ENCODE measurements around the gene ERGIC3.
"Not testable (repeated sequence)": the region's sequence is repeated elsewhere in the genome, so short reads cannot be mapped to it uniquely, and the experiment has no call there.

Gene ERGIC3

DNA sequence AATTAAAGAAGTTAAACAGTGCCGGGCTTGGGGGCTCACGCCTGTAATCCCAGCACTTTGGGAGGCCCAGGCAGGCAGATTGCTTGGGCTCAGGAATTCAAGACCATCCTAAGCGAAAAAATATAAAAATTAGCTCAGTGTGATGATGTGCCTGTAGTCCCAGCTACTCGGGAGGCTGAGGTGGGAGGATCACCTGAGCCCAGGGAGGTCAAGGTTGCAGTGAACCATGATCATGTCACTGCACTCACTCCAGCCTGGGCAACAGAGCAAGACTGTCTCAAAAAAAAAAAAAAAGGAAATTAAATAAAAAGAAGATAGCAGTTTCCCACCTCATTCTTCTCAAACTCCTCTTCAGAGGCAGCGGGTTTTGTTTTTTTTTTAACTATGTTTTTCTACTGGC, 24.1 kb upstream of the ERGIC3 start:
- not testable (repeated sequence) for DNase-seq (ENCODE audit: low read depth in 2 of 2, low spot score in 1 of 2)

DNA sequence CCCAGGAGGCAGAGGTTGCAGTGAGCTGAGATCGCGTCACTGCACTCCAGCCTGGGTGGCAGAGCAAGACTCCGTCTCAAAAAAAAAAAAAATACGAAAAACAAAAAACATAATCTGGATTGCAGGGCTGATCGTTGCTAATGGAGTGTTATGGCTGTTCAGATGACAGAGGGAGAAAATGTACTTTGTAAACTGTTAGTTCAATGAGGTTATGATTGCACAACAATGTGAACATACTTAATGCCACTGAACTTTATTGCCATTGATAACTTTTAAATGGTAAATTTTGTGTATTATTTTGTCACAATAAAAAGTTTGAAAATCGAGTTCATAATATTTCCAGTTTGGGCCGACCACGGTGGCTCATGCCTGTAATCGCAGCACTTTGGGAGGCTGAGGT, 22.9 kb upstream of the ERGIC3 start:
- no peak for DNase-seq (ENCODE audit: low read depth in 2 of 2, low spot score in 1 of 2)

DNA sequence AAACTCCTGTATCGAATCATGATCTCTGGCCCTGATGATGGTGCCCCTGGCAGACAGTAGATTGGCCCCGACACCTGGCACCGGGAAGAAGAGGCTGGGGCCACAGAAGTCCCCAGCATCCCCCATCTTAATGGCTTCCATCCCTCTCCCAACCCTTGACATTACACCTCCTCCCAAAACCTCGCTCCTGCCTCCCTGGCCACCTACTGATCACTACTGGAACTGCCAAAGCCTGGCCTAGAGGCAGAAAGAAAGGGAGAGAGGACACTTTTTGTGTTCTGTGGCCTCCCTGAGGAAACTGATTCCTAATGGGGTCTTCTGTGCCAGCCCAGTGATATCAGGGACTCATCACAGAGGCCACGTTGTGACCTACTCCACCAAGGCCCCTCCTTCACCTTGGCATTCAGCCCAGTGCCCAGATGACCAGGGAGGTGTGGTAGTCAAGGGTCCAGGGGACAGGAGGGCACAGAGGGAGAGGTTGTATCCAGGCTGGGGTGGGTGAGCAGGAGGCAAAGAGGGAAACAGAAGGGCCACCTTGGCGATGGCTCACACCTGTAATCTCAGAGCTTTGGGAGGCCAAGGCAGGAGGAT, 18.5 kb upstream of the ERGIC3 start:
- peak in 1 of 2 donors; percentile 6 for DNase-seq (ENCODE audit: low read depth in 2 of 2, low spot score in 1 of 2)

DNA sequence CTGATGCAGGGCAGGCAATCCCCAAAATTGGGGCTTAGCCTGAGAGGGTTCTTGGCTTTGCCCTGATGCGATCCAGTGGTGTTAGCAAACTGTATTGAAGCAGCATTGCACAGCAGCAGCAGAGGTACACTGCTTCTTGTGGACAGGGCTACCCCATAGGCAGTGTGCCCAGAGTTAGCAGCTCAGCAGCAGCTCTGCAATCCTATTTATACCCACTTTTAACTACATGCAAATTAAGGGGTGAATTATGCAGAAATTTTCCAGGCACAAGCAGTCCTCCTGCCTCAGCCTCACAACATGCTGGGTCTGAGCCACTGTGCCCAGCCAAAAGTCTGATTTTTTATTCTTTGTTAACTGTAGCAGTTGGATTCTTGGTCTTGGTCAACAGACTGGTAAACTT, 16.2 kb upstream of the ERGIC3 start:
- DNase-seq (ENCODE audit: low read depth in 2 of 2, low spot score in 1 of 2), result no peak

DNA sequence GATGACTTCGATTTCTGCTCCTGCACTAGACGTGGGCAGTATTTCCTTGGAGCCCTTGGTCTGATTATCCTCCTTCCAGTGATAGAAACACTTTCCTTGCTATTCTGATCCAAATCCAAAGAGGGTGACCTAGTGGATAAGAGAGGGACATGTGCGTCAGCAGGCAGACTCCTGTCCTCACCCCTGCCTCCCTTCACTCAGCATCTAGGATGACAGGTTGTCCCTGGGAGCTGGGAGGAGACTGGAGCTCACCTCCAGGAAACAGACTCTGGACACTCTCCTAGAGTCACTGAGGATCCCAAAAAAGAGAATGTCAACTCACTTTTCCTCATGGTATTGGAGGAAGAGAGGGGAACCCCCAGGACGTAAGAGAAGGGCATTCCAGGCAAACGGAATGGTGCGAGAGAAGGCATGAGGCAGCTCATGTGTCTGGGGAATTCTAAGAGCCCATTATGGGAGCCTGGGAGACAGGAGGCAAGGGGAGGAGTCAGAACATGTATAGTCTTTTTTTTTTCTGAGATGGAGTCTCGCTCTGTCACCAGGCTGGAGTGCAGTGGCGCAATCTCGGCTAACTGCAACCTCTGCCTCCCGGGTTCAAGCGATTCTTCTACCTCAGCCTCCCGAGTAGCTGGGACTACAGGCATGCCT, 14.6 kb upstream of the ERGIC3 start:
- DNase-seq (ENCODE audit: low read depth in 2 of 2, low spot score in 1 of 2), result no peak

DNA sequence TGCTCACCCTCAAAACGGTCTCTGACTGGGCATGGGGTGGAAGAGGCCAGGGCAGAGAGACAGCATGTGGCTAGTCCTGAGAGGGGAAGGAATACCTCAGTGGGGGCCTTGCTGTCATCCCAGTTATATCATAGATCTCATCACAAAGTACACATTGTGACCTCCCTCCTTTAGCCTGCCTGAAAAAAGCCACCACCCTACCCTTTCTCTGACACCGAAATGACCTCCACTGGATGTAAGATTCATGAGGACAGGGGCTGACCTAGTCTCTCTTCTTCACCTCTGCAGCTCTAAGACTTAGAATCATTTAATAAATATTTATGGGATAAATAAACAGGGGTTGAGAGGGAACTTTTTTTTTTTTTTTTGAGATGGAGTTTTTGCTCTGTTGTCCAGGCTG, 12.3 kb upstream of the ERGIC3 start, which contains the start of gene C20orf173:
TSS of gene C20orf173 (minus strand) at position 101 of the 400 bp plus-strand sequence. CDS start 279 bp downstream, outside the sequence.
- no peak for DNase-seq (ENCODE audit: low read depth in 2 of 2, low spot score in 1 of 2)

DNA sequence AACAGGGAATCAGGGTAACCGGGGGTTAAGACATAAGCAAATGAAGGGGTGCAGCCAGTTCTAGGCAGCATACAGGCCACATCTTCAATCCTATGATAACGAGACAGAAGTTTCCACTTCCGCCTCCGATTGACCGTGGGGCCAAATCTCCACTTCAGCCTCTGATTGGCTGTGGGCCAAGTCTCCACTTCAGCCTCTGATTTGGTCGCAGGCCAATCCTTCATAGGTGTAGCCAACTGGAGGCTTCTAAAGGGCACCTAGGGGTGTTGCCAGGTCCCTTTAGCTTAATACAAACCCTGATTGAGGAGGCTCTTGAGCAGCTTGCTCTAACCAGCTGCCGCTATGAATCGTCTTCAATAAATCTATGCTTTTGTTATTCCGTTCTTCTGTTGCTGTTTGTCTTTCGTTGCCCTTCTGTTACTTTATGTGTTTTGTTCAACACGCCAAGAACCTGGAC, 2.1 kb upstream of the ERGIC3 start:
- DNase-seq (ENCODE audit: low read depth in 2 of 2, low spot score in 1 of 2), result no peak

DNA sequence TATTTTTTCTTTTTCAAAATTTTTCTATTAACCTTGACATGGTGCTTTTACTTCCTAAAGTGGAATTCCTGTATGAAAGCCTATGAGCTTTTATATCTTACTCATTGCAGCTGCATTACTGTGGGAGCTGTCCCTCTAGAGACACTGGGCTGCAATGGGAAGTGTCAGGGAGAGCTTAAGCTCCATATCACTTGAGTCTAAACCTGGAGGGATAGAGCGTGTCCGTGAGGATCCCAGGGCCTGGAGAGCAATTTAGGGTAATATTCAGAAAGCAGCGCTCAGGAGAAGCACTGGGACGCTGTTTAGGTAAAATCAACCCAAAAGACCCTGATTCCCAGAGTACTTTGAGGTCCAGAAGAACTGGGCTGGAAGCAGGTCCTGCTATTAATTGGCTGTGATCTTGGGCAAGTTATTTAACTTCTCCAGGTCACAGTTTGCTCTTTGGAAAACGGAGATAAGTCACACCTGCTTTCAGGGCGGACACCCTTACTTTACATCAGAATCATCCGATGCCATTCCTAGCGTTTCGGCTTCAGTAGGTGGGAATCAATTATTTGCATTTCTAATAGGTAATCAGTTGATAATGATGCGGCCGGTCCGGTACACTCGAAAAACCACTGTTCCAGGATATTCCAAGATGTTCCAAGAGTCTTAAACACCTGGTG, 628 bp upstream of the ERGIC3 start:
- no peak for DNase-seq (ENCODE audit: low read depth in 2 of 2, low spot score in 1 of 2)

DNA sequence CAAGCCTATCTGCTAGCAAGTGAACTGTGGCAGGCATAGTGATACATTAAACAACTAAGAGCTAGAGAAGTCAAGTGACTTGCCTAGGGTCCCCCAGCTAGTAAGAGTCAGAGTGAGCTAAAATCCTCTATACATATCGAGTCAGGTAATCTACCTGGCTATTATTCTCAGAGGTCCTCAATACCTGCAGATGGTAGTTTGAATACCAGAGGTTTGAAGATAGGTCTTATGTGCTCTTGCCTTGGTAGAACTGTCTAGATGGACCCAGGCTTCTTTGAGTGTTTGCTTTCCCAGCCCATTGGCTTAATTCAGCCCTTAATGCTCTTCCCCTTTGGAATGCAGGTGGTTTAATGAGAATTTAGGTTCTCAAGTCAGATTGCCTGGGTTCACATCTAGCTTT, 1.1 kb downstream of the ERGIC3 start:
- DNase-seq (ENCODE audit: low read depth in 2 of 2, low spot score in 1 of 2), result no peak

DNA sequence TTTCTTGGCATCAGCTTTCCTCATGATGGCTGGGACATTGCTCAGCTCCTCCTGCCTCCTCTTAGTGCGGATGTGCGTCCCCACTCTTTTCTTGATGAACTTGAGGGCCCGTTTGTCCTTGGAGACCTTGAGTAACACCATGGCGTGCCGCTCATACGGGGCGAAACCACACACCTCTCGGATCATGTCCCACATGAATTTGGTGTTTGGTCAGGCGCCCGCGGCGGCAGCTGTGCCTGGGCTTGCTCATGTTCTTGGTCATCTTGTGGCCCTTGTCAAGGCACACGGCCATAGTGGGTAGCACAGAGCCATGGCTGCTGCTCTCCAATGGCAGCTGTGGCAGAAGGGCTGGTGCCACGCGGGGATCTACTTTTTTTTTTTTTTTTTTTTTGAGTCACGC, 2.6 kb downstream of the ERGIC3 start:
- DNase-seq (ENCODE audit: low read depth in 2 of 2, low spot score in 1 of 2), result no peak

DNA sequence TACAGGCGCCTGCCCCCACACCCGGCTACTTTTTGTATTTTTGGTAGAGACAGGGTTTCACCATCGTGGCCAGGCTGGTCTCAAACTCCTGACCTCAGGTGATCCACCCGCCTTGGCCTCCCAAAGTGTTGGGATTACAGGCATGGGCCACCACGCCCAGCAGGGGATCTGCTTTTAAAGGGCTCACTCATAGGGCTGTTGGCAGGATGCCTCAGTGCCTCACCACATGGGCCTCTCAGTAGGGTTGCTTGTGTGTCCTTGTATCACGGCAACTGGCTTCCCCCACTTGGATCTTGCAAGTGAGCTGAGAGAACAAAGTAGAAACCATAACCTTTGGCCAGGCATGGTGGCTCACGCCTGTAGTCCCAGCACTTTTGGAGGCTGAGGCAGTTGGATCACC, 3.1 kb downstream of the ERGIC3 start:
- not testable (repeated sequence) for DNase-seq (ENCODE audit: low read depth in 2 of 2, low spot score in 1 of 2)

DNA sequence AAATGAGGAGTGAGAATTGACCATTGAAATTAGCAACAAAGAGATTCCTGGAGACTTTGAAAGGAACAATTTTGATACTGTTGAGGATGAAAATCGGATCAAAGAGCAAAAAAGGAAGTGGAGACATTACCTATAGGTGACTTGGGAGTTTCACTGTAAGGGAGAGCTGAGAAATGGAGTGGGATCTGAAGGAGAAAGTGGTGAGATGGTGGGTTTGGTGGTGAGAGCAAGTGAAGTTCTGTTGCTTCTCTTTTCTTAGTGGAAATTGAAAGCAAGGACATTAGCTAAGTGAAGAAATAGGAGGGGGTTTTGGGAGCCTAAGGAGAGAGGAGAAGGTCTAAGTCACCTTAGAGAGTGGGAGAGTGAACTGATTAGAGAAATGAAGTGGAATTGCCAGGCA, 4.2 kb downstream of the ERGIC3 start:
- no peak for DNase-seq (ENCODE audit: low read depth in 2 of 2, low spot score in 1 of 2)

DNA sequence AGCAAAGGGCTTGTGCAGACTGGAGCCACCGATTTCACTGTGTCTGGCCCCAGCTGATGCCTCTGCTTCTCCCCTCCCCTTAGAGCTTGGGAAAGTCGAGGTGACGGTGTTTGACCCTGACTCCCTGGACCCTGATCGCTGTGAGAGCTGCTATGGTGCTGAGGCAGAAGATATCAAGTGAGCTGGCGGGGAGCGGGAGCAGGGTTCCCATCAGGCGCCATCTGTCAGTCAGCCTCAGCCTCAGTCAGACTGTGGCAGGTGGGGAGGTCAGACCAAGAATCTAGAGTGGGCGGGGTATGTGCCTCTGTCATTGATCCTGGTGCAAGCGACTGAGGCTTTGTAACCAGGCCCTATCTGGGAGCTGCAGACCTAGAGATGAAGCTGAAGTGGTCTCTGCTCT, 5.5 kb downstream of the ERGIC3 start:
- no peak for DNase-seq (ENCODE audit: low read depth in 2 of 2, low spot score in 1 of 2)

DNA sequence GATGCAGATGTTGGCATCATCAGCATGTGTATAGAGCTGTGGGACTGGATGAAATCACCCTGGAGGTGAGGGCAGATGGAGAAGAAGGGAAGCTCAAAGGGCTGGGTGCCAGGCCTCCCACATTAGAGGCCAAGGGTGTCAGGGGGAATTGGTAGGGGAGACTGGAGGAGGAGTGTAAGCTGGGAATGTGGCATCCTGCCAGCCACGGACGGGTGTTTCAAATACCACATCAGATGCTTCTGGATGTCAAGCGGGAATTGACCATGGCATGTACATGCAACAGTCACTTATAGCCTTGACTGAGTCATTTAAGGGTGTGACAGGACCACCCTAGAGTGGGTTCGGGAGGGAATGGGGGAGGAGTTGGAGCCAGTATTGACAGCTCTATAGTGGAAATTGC, 9.6 kb downstream of the ERGIC3 start:
- no peak for DNase-seq (ENCODE audit: low read depth in 2 of 2, low spot score in 1 of 2)

DNA sequence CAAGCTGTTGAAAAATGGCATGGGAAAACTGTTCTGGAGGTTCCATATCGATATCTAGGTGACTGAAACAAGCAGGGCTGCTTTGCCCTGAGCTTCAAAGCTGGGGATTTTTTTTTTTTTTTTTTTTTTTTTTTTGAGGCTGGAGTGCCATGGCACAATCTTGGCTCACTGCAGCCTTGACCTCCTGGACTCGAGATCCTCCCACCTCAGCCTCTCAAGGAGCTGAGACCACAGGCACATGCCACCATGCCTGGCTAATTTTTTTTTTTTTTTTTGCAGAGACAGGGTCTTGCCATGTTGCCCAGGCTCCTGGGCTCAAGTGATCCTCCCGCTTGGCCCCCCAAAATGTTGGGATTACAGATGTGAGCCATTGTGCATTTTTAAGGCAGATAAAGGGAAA, 11.0 kb downstream of the ERGIC3 start:
- DNase-seq (ENCODE audit: low read depth in 2 of 2, low spot score in 1 of 2), result no peak

DNA sequence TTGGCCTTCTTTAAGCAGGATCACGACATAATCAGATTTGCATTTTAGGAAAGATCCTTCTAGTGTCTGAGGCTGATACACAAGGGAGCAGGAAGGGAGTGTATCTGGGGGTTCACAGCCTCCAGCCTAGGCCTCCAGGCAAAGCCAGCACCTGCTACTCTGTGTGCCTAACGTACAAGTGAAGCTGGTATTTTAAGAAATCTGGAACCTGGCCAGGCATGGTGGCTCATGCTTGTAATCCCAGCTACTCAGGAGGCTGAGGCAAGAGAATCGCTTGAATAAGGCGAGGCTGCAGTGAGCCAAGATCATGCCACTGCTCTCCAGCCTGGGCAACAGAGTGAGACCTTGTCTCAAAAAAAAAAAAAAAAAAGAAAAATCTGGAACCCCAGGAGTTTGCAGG, 13.6 kb downstream of the ERGIC3 start:
- not testable (repeated sequence) for DNase-seq (ENCODE audit: low read depth in 2 of 2, low spot score in 1 of 2)

DNA sequence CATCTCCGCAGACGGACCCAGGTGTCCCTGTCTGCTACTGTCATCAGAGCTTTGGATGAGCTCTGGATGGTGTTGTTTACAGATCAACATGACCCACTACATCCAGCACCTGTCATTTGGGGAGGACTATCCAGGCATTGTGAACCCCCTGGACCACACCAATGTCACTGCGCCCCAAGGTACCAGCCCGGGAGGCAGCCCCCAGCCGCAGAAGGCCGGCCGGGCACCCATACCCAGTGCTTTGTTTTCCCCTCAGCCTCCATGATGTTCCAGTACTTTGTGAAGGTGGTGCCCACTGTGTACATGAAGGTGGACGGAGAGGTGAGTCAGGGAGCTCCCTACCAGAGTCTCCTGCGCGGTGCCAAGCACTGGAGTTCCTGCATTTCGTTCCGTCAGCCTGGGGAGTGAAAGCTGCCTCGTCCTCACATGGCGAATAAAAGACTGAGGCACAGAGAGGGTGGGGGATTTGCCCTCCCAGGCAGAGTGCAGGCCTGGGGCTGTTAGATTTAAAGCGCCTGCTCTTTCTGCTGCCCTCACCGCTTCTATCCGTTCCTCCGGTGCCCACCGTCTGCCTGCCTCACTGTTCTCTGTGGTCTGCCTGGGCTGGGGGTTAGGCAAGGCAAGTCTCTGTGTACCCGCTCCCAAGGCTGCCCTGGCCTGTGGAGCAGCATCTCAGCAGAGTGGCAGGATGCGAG, 14.2 kb downstream of the ERGIC3 start:
- no peak for DNase-seq (ENCODE audit: low read depth in 2 of 2, low spot score in 1 of 2)

DNA sequence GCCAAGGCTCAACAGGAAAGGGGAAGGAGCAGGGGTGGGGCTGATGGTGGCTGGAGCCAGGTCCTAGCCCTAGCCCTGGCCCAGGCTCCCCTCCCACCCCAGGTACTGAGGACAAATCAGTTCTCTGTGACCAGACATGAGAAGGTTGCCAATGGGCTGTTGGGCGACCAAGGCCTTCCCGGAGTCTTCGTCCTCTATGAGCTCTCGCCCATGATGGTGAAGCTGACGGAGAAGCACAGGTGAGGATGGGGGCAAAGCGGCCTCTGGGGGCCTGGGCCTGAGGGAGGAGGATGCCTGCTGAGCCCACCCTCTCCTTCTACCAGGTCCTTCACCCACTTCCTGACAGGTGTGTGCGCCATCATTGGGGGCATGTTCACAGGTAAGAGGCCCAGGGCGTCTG, 15.0 kb downstream of the ERGIC3 start:
- DNase-seq (ENCODE audit: low read depth in 2 of 2, low spot score in 1 of 2), result no peak

DNA sequence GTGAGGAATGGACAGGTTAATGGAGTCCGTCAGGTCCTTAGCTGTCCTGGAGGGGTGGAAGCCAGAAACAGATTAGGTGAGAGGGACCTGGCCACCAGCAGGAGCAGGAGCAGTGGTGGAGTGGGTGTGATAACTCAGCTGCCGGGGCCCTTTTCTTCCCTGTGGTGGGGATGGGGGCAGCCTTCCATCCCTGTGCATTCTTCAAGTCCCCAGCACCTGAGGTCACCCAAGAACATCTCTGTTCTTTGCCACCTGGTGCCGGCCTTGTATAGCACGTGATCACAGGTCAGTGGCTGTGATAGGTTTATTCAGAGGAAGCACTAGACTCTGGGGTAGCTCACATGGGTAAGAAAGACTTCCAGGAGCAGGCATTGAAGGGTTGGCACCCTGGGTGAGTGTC, 16.6 kb downstream of the ERGIC3 start:
- DNase-seq (ENCODE audit: low read depth in 2 of 2, low spot score in 1 of 2), result no peak

DNA sequence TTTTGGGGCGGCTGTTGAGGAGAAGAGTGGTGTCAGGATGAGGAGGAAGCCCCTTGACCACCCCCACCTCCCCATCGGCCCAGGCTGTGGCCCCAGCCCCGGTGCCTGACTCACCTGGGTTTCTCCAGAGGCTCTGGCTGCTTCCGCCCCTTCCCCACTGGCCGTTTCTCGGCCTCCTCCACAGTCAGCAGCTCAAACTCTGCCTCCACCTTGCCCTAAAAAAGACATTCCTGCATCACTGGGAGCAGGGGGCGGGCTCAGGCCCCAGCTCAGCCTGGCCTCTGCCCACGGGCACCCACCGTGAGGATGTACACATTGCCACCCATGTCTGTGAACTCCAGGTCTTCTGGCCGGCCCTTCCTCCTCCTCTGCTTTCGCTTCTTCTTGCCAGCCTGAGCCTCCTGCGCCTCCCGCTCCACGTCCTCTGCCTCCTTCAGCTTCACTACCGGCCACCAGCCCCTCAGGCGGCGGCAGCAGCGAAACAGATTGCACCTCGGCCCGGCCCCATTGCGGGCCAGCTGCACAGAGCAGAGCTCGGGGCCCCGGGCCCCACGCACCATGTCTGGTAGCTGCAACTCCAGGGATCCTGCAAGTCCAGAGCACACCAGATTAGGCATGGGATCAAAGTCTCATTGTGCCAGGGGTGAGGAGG, 17.3 kb downstream of the ERGIC3 start:
- DNase-seq (ENCODE audit: low read depth in 2 of 2, low spot score in 1 of 2), result no peak

DNA sequence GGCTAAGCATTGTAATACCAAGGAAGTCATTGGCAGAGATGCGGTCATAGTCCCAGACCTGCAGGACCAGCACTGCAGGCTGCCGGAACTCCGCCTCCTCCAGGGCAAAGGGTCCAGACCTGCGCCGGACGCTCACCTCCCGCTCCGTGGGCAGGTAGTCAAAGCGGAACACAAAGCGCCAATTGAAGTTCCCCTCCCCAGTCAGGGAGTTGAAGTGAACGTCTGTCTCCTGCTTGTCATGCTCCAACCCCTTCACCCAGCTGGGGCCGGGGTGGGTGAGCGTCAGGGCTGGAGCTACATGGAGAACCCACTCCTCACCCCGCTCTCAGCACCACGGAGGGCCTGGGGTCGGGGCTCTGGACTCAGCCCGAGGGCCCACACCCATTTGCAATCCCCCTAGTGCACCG, 18.2 kb downstream of the ERGIC3 start:
- no peak for DNase-seq (ENCODE audit: low read depth in 2 of 2, low spot score in 1 of 2)
